Nucleus accumbens (tissue), 56 donors: Measurements from ENCODE around the gene PLCG1.

Experiments used
- DNase-seq, 56 donors: peaks; one replicate each; lab custom pipeline; 2025; lab: John Stamatoyannopoulos, UW

Gene PLCG1

GRCh38 chr20:41175727-41176330 lies 38.5 kb downstream of the PLCG1 start:
- DNase-seq, result peak in 3 of 56 donors; percentile 21 to 36 (median 24)

- DNase-seq, result no peak
Observed at GRCh38 chr20:41176711-41177552, 39.6 kb downstream of the PLCG1 start.

GRCh38 chr20:41177636-41178035 lies 40.3 kb downstream of the PLCG1 start:
- peak in 19 of 56 donors; percentile 24 to 67 (median 40) for DNase-seq

- no peak for DNase-seq
Observed at GRCh38 chr20:41178495-41178894, 41.2 kb downstream of the PLCG1 start.

GRCh38 chr20:41178904-41179432 lies 41.6 kb downstream of the PLCG1 start:
- DNase-seq, result peak in 39 of 56 donors; percentile 29 to 77 (median 58)

GRCh38 chr20:41179961-41180360 lies 42.6 kb downstream of the PLCG1 start:
- DNase-seq, result no peak

- no peak for DNase-seq
Observed at GRCh38 chr20:41180599-41181333, 43.4 kb downstream of the PLCG1 start.

- no peak for DNase-seq
Observed at GRCh38 chr20:41181567-41181966, 44.2 kb downstream of the PLCG1 start.

GRCh38 chr20:41182296-41183212 lies 45.2 kb downstream of the PLCG1 start:
- DNase-seq, result no peak

- DNase-seq, result no peak
Observed at GRCh38 chr20:41183391-41183790, 46.0 kb downstream of the PLCG1 start.

GRCh38 chr20:41183831-41184230 lies 46.5 kb downstream of the PLCG1 start:
- no peak for DNase-seq

GRCh38 chr20:41185013-41185757 lies 47.8 kb downstream of the PLCG1 start:
- DNase-seq, result peak in 47 of 56 donors; percentile 36 to 80 (median 61)

GRCh38 chr20:41187668-41188067 lies 50.3 kb downstream of the PLCG1 start:
- DNase-seq, result no peak

GRCh38 chr20:41191562-41192500 lies 54.5 kb downstream of the PLCG1 start:
- no peak for DNase-seq

GRCh38 chr20:41192575-41192974 lies 55.2 kb downstream of the PLCG1 start:
- no peak for DNase-seq

GRCh38 chr20:41196653-41197225 lies 59.4 kb downstream of the PLCG1 start:
- DNase-seq, result no peak

- no peak for DNase-seq
Observed at GRCh38 chr20:41198443-41198842, 61.1 kb downstream of the PLCG1 start.
